ENCODE measurements around the gene SLC22A8.
"Not testable (repeated sequence)": the region's sequence is repeated elsewhere in the genome, so short reads cannot be mapped to it uniquely, and the experiment has no call there.

SLC22A8 gene

GRCh38 chr11:62985041-62985750, 30.4 kb downstream of the SLC22A8 start:
- no peak for DNase-seq

- DNase-seq = no peak
Measured at GRCh38 chr11:62984451-62984991, 31.1 kb downstream of the SLC22A8 start, which contains the start of gene SLC22A6. Gene SLC22A6, minus strand, starts transcription at chr11:62984967. Its CDS starts 277 bp downstream, at chr11:62984690.

- no peak for DNase-seq
Measured at GRCh38 chr11:62983536-62984199, 32.0 kb downstream of the SLC22A8 start.

GRCh38 chr11:62981743-62982142, 33.9 kb downstream of the SLC22A8 start:
- no peak for DNase-seq

- no peak for DNase-seq
Measured at GRCh38 chr11:62980133-62980760, 35.4 kb downstream of the SLC22A8 start.

- DNase-seq = no peak
Measured at GRCh38 chr11:62976109-62976508, 39.5 kb downstream of the SLC22A8 start.

GRCh38 chr11:62974848-62975522, 40.7 kb downstream of the SLC22A8 start:
- DNase-seq = peak; percentile 26

- no peak for DNase-seq
Measured at GRCh38 chr11:62965574-62965973, 50.1 kb downstream of the SLC22A8 start.

- no peak for DNase-seq
Measured at GRCh38 chr11:62962391-62962790, 53.2 kb downstream of the SLC22A8 start.

- DNase-seq = no peak
Measured at GRCh38 chr11:62961017-62961570, 54.5 kb downstream of the SLC22A8 start.

GRCh38 chr11:62959422-62959980, 56.1 kb downstream of the SLC22A8 start:
- DNase-seq = no peak

GRCh38 chr11:62958547-62959421, 56.9 kb downstream of the SLC22A8 start:
- peak; percentile 57 for DNase-seq

- no peak for DNase-seq
Measured at GRCh38 chr11:62957147-62957546, 58.5 kb downstream of the SLC22A8 start.

- no peak for DNase-seq
Measured at GRCh38 chr11:62954478-62954877, 61.2 kb downstream of the SLC22A8 start.

- DNase-seq = no peak
Measured at GRCh38 chr11:62953811-62954210, 61.8 kb downstream of the SLC22A8 start.

- no peak for DNase-seq
Measured at GRCh38 chr11:62948765-62949320, 66.8 kb downstream of the SLC22A8 start.

GRCh38 chr11:62945538-62945937, 70.1 kb downstream of the SLC22A8 start:
- not testable (repeated sequence) for DNase-seq

Data from eye (tissue), 1 donor.